ENCODE data around the gene IFIT1.
"Not testable (repeated sequence)": the region's sequence is repeated elsewhere in the genome, so short reads cannot be mapped to it uniquely, and the experiment has no call there.

Gene IFIT1

DNA sequence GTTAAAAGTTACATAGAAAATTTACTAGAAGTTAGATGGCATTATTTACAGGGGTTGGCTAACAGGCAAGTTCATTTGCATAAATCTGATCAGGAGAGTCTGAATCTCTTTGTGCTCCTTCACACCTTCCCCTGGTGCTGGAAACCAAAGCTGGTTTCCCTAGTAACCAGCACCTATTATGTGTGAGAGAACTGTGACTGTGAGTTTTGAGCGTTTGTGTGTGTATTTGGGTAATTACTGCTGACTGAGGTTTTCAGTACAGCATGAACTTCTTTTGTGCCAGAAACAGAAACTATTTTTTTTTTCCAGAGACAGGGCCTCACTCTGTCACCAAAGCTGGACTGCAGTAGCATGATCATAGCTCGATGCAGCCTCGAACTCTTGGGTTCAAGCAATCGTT lies 24.9 kb upstream of the IFIT1 start:
- FAIRE-seq: no peak

- no peak for FAIRE-seq
Observed at GRCh38 chr10:89368129-89368528, 24.3 kb upstream of the IFIT1 start.

DNA sequence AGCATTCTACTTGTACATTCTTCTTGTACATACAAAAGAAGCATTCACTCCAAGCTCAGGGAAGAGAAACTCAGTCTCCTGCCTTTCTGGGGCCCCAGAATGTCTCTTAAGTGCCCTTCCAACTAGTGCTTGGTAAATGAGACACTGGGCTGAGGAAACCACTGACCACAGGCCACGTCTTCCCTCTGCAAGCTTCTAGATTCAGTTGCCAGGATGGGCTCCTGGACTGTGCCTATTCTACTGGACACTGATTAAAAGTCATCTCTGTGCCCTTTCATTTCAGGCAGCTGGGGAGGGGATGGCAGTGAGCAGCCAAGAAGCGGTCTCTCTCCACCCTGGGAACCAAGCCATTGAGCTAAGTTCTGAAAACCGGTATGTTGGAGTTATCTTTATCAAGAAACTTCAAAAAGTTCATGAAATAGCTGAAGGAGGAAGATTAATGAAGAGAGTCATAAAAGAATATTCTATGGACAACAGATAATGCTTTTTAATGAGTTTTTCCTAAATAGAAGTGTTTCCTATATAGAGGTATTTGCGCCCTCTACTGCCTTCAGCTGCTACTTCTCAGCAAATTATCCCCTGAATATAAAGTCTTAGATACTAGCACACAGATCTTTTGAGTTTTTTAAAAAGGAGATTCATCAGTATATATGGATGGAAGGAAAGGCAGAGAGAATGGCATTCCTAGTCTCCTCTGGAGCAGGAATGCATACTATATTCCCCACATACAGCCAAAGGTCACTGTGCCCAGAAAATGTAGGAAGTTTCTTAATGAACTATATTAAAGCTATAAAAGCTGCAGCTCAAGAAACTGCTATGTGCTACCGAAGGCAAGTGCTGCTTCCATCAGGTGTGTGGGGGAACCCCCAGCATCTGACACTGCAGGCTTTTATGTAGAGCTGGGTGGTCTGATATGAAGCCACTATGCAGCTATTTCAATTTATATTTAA lies 23.0 kb upstream of the IFIT1 start:
- no peak for FAIRE-seq

- no peak for FAIRE-seq
Observed at GRCh38 chr10:89371079-89371478, 21.3 kb upstream of the IFIT1 start.

DNA sequence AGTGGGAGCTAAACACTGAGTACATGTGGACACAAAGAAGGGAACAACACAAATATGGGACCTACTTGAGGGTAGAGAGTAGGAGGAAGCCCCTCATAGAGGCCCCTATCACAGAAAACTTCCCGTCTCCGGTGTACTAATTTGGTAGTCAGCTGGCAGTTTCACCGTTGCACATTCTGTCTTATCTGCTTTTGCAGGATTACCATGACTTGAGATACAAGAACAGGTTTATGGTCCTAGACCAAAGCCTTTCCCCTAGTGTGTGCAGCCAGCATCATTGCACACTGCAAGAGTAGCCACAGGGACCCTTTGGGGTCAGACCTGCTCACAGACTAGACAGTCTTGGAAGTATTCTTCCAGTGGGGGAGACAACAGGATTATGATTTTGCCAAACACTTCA lies 20.4 kb upstream of the IFIT1 start:
- no peak for FAIRE-seq

DNA sequence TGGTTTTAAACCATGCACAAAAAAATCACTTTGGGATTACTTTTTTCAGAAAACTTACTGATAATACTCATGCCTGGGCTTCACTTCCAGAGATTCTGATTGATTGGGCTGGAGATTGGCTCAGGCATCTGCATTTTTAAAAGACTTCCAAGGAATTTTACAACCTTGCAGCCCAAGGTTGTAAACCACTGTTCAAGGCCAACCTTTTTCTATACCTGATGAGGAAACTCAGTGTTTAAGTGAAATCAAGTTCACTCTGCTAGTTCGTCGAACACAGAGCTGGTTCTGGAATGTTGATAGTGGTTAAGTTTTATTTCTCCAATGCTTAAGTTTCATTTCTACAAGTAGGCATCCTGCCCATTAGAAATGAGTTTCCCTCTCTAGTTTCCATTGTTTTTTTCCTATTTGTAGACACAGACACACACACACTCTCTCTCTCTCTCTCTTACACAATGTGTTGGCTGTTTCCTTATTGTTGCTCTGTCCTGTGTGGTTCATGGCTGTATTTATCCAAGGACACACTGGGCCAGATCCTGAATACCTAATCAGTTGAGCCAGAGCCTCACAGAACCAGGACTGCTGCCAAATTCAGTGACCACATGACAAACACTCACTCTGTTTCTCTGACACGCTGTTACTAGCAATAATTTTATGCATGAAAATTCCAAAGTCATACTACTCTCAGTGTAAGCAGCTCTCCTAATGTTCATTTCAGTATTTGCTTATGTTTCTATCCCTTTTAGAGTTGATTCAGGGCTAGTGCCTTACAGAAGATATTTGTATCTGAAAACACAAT lies 18.3 kb upstream of the IFIT1 start:
- no peak for FAIRE-seq

GRCh38 chr10:89374713-89375141 lies 17.7 kb upstream of the IFIT1 start:
- no peak for FAIRE-seq

DNA sequence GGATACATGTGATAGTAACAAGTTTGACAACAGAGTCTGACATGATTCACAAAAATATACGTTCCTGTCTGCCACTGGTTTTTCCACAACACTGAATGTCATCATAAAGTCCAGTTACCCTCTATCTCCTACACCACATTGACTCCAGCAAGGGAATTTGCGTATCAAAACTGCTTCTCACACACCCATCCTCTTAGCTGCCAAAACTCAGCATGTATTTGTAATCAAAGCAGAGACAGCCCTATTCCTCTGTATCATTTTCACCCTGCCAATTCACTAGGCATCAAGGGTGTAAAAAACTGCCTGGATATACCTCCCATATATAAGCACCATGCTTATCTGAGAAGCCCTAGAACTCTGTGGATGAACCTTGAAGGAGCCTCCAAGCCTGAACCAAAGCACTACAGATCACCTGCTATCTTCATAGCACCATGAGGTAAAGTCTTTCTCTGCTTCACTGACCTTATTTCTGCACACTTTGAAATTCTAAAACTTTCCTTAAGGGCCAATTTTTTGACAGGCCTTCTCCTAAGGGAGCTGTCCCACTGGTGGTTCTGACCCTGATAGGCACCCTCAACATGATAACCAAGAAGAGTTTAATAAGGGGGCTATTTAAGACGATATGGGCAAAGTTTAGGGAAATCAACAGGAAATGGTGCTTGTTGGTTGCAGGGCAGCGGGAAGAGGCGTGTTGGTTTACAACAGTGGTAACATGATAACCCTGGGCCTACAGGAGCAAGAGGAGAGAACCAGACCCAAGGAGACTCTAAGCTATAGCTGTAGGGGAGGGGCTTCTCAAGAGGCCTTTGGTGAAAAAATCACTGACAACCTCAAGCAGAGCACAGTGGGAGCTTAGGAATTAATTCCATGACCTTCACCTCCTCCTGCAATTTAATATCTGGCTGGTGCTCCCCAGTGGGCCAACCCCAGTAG lies 14.5 kb upstream of the IFIT1 start, which contains the start of gene IFIT1B:
Gene IFIT1B, plus strand, starts transcription at position 352 of the 933 bp plus-strand sequence. Its CDS starts 80 bp downstream, at position 432.
- no peak for FAIRE-seq

GRCh38 chr10:89379103-89379502 lies 13.3 kb upstream of the IFIT1 start:
- no peak for FAIRE-seq

DNA sequence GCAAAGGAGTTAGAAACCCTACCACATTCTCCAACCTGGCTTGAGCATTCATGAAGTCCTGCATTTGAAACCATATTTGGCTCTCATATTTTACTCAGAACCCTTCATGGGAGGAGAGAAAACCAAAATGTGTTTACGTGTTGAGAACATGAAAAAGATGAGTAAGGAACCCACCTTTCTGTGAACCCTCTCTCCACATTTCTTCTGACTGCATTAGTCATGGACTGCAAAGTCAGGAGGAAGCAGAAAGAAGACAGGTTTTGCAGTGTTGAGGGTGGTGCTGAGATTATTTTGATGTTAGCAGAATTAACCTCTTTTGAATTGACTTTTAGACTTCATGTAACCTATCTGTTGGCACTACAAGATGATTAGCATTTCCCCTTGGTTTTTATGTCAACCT lies 9.7 kb upstream of the IFIT1 start:
- FAIRE-seq: no peak

DNA sequence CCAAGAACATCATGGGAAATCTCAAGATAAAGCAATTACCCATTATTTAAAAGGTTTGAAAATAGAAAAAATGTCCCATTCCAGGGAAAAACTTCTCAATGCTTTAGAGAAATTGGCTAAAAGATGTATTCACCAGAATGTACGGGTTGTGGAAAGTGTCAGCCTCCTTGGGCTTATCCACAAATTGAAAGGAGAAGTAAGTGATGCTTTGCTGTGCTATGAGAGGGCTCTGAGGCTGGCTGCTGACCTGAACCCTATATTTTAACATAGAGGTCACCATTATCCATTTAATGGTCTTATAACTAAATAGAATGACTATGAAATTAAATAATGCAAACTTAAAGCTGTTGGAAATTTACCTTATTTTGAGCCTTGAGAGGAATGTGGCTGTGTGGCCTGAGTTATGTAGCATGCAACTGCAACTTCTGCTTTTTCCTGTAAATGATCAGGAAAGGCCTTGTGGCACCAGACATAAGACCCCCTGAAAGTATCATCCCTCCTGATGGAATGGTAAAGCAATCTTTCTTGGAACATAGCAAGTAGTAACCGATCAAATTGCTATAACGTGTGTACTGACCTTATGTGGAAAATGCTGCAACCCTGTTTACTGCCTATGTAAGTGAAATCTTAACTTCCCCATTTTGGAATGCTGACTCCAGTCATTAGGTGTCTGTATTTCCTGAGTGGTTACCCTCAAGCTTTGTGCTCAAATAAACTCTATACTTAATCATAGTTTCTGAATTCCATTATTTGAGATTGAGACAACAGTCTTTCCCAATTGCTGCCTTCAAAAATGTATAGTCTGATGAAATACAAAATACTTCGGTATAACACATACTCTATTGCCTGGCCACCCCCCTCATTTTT lies 7.7 kb upstream of the IFIT1 start:
- FAIRE-seq: no peak

GRCh38 chr10:89388806-89389205 lies 3.6 kb upstream of the IFIT1 start:
- no peak for FAIRE-seq

DNA sequence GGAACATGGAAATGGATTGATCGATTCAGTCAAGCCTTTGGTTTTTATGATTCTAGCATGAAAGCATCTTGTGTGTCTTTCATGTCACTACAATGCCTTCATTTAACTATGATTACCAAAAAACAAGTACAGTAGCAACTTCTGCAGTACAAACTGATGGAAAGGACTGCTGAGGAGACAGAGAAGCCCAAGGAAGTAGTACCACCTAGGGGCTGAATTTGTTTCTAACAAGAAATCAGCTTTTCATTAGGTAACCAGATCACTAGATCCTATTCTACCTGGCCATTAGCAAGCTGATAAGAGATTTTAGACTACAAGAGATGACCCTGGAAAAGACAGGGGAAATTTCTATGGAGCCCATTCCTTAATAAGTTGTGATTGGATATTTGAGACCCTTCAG lies 3.2 kb upstream of the IFIT1 start:
- FAIRE-seq: no peak

- FAIRE-seq: no peak
Observed at GRCh38 chr10:89390476-89391225, 1.8 kb upstream of the IFIT1 start.

DNA sequence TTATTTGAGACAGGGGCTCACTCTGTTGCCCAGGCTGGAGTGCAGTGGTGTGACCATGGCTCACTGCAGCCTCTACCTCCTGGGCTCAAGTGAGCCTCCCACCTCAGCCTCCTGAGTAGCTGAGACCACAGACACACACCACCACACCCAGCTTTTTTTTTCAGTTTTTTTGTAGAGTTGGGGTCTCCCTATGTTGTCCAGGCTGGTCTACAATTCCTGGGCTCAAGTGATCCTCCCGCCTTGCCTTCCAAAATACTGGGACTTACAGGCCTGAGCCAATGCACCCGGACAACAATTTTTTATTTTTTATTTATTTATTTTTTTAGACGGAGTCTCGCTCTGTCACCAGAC lies 1.2 kb upstream of the IFIT1 start:
- not testable (repeated sequence) for FAIRE-seq

- no peak for FAIRE-seq
Observed at GRCh38 chr10:89392974-89393373, 551 bp downstream of the IFIT1 start.

GRCh38 chr10:89393898-89394297 lies 1.5 kb downstream of the IFIT1 start:
- FAIRE-seq: no peak

DNA sequence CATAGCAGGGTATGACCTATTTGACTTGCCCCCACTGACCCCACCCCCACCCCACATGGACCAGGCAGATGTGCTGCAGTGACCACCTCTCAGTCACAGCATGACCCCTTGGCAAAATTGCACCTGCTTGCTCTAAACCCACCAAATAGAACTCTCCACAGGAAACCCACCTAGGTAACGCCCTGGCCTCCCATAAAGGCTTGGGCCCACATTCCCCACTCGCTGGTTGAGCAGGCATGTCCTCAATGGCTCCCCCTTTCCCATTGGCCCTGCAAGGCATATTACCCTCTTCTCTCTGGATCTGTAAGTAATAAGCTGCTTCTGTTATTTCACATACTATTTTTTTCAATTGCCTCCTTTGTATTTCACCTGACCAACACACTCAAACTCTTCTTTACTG lies 2.7 kb downstream of the IFIT1 start:
- no peak for FAIRE-seq

GRCh38 chr10:89398003-89398749 lies 5.8 kb downstream of the IFIT1 start:
- no peak for FAIRE-seq

GRCh38 chr10:89399956-89400355 lies 7.5 kb downstream of the IFIT1 start:
- no peak for FAIRE-seq
